Measurements from ENCODE around the gene KCNC3. TPM values are rescaled to one million over a fixed set of nuclear protein-coding genes. Genes with fewer than 3 reads are reported as not detected.

The KCNC3 gene
- total and polyA plus RNA-seq, 2 of the 4 experiments (the other 2 are of a cell fraction): 0.07 TPM; not detected in 1

DNA sequence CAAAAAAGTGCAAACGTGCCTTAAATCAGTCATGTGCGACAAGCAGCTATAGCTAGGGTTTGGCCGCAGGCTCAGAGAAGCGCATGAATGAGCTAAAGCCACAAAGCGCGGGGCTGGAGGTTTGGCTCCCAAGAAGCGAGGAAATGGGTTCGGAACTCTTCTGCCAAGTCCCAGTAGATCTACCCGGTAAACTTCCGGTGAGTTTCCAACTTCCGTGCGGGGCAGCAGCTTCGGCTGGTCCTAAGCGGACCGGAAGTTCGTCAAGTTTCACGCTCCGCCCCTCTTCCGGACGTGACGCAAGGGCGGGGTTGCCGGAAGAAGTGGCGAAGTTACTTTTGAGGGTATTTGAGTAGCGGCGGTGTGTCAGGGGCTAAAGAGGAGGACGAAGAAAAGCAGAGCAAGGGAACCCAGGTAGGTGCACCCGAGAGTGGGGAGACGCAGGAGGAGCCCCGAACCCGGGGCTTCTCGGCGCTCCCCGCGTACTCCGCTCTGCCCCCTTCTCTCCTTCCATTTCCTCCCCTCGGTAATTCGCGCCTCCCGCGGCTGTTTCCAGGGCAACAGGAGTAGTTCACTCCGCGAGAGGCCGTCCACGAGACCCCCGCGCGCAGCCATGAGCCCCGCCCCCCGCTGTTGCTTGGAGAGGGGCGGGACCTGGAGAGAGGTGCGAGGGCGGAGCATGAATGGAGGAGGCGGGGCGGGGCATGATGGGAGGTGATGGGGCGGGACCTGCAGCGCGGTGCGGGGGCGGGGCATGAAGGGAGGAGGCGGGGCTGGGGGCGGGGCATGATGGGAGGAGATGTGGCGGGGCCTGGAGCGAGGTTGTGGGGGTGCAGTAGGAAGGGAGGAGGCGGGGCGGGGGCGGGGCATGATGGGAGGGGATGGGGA lies 47.2 kb upstream of the KCNC3 start, which contains the start of gene NR1H2:
Gene NR1H2, plus strand, starts transcription at position 292 of the 885 bp plus-strand sequence. CDS start 1,149 bp downstream, outside the sequence.
- Histone ChIP-seq H3K9me3 (ENCODE audit: control insufficient read depth, insufficient read depth, low read length) (no peaks in the 10 kb centered on the region), H3K79me1 (ENCODE audit: low read depth in 1 of 2, low read length in 2 of 2) (peaks cover 0 to 30% of the 10 kb centered on the region in 2 experiments), H3K4me1 (ENCODE audit: control insufficient read depth, insufficient read depth, low read length) (no peaks in the 10 kb centered on the region), H2BK5ac (ENCODE audit: low read depth, low read length, poor library complexity, severe bottlenecking) (peak within 1 kb of the TSS; percentile 77), H2AFZ (replicated peaks; ENCODE audit: low read length, poor library complexity) (peak within 1 kb of the TSS; percentile 97), H3K27me3 (ENCODE audit: control insufficient read depth, insufficient read depth, low read length) (no peaks in the 10 kb centered on the region), H3K18ac (ENCODE audit: low read depth, low read length) (no peak within 1 kb of the TSS; the same call in none of the 2 replicates), H3K23ac (ENCODE audit: low read depth, low read length) (peak within 1 kb of the TSS; percentile 87; the same call in 1 of the 2 replicates), H4K91ac (ENCODE audit: insufficient read depth, low read depth, low read length) (peak within 1 kb of the TSS; percentile 86), H2AK9ac (replicated peaks; ENCODE audit: low read depth, low read length, poor library complexity) (peak within 1 kb of the TSS; percentile 68), H2BK20ac (ENCODE audit: low read depth, low read length) (no peak within 1 kb of the TSS), H3K4ac (ENCODE audit: low read depth, low read length) (peak within 1 kb of the TSS; percentile 78), H2AK5ac (ENCODE audit: low read depth, low read length) (0 out of 2 replicates have a peak within 1 kb of the TSS, but pooled peaks have one; percentile 61), H3K14ac (replicated peaks; ENCODE audit: low read depth, low read length) (peak within 1 kb of the TSS; percentile 74), H2BK120ac (ENCODE audit: low read depth, low read length) (no peak within 1 kb of the TSS), H4K8ac (ENCODE audit: low read depth in 2 of 2, low read length in 2 of 2) (peak within 1 kb of the TSS; percentile 96 to 99), H3K9ac (ENCODE audit: low read depth, low read length) (peak within 1 kb of the TSS; percentile 76), H4K5ac (ENCODE audit: low read depth, low read length) (peak within 1 kb of the TSS; percentile 95), H3K56ac (ENCODE audit: extremely low read depth, insufficient read depth, low read length) (peak within 1 kb of the TSS; percentile 53; the same call in 1 of the 2 replicates), H2BK15ac (ENCODE audit: low read depth, low read length) (no peak within 1 kb of the TSS), H4K20me1 (ENCODE audit: insufficient read depth, low read length) (peaks cover 8% of the 10 kb centered on the region), H3K9me1 (ENCODE audit: insufficient read depth, low read length) (no peaks in the 10 kb centered on the region), H3K4me3 (ENCODE audit: insufficient read depth, low read depth, low read length) (peak within 1 kb of the TSS; percentile 52), H3K36me3 (ENCODE audit: control insufficient read depth, insufficient read depth, low read length) (peaks cover 32% of the 10 kb centered on the region), H3K27ac (ENCODE audit: insufficient read depth, low read length) (peak within 1 kb of the TSS; percentile 64), H3K4me2 (ENCODE audit: low read depth, low read length) (peak within 1 kb of the TSS; percentile 92)
- intact Hi-C loops (cut with micrococcal nuclease): loop anchor here (5.0 kb wide), 1 partner anchor 426 kb away; no protein-coding TSS in a partner anchor
- ATAC-seq (ENCODE audit: low read depth) (peak; percentile 97), DNase-seq (peak; percentile 98)
- dilution Hi-C loops (cut with HindIII; ENCODE audit: low sequenced_read_pairs, unreplicated experiment): no loop called here
- ChIA-PET CTCF (interaction anchor here (0.6 kb wide), 1 partner anchor 220 kb away, joined by 6 read pairs; no protein-coding TSS in a partner anchor), POLR2A (ENCODE audit: unreplicated experiment) (interaction anchor here (1.0 kb wide), 1 partner anchor 429 kb away, joined by 3 read pairs; no protein-coding TSS in a partner anchor)
- WGBS, 2 experiments (ENCODE audit: extremely low coverage in 2 of 2, insufficient read length in 1 of 2): 1% methylated on average over 19 of the region's 67 CpGs; no CpG with 5 or more reads in 1 of the 2 experiments
- no TSS peak for BruUV-seq (replicated peaks)
- in situ Hi-C loops (cut with MboI; ENCODE audit: low sequenced_read_pairs): loop anchor here (5.0 kb wide), 1 partner anchor 346 kb away; the partner anchor contains the start of gene CLEC11A
- TF ChIP-seq, protein P1, sequence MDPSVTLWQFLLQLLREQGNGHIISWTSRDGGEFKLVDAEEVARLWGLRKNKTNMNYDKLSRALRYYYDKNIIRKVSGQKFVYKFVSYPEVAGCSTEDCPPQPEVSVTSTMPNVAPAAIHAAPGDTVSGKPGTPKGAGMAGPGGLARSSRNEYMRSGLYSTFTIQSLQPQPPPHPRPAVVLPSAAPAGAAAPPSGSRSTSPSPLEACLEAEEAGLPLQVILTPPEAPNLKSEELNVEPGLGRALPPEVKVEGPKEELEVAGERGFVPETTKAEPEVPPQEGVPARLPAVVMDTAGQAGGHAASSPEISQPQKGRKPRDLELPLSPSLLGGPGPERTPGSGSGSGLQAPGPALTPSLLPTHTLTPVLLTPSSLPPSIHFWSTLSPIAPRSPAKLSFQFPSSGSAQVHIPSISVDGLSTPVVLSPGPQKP (IDR thresholded peaks at IDR 0.05; ENCODE audit: borderline replicate concordance, low read depth, low read length): peak; percentile 90; the same call in 1 of the 2 replicates
- TF ChIP-seq FOS (IDR thresholded peaks at IDR 0.05; ENCODE audit: low read depth, low read length) (no peak), SMC3 (IDR thresholded peaks at IDR 0.05; ENCODE audit: low read depth, low read length) (no peak), MXI1 (IDR thresholded peaks at IDR 0.05; ENCODE audit: borderline replicate concordance, low read depth, low read length) (peak; percentile 51; the same call in 1 of the 2 replicates), CHD1 (IDR thresholded peaks at IDR 0.05; ENCODE audit: low read depth, low read length) (peak; percentile 94), CEBPB (IDR thresholded peaks at IDR 0.05; ENCODE audit: low read depth, low read length) (peak; percentile 82), RCOR1 (IDR thresholded peaks at IDR 0.05; ENCODE audit: insufficient replicate concordance, low read length) (no peak), POLR2A (IDR thresholded peaks at IDR 0.05; ENCODE audit: low read depth, low read length) (peak; percentile 93), NFE2L2 (IDR thresholded peaks at IDR 0.05; ENCODE audit: low read depth, low read length) (no peak), MAFK (IDR thresholded peaks at IDR 0.05; ENCODE audit: low read depth, low read length) (no peak), MAZ (IDR thresholded peaks at IDR 0.05; ENCODE audit: borderline replicate concordance, low read depth, low read length) (peak; percentile 58), RAD21 (IDR thresholded peaks at IDR 0.05; ENCODE audit: low read length) (no peak), BHLHE40 (IDR thresholded peaks at IDR 0.05; ENCODE audit: low read depth, low read length) (peak; percentile 5; the same call in 1 of the 2 replicates)
- TF ChIP-seq, protein P2, sequence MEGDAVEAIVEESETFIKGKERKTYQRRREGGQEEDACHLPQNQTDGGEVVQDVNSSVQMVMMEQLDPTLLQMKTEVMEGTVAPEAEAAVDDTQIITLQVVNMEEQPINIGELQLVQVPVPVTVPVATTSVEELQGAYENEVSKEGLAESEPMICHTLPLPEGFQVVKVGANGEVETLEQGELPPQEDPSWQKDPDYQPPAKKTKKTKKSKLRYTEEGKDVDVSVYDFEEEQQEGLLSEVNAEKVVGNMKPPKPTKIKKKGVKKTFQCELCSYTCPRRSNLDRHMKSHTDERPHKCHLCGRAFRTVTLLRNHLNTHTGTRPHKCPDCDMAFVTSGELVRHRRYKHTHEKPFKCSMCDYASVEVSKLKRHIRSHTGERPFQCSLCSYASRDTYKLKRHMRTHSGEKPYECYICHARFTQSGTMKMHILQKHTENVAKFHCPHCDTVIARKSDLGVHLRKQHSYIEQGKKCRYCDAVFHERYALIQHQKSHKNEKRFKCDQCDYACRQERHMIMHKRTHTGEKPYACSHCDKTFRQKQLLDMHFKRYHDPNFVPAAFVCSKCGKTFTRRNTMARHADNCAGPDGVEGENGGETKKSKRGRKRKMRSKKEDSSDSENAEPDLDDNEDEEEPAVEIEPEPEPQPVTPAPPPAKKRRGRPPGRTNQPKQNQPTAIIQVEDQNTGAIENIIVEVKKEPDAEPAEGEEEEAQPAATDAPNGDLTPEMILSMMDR (conservative IDR thresholded peaks at IDR 0.05; ENCODE audit: low read depth, low read length): no peak

All from IMR-90 (cell line).